Uterus (tissue), 2 donors: Measurements from ENCODE around the gene WDR86.

Experiments
- CTCF ChIP-seq, 4 experiments: fragments of 200-600 bp in 2 of 4; fragments of 450-650 bp in 2 of 4; sonication (generic) in 2 of 4; IDR thresholded peaks; one replicate each; pipeline ENCODE4 v1.5.1; 2016 to 2019; ENCODE audit warnings: antibody characterized with exemption in 4 of 4, mild to moderate bottlenecking in 2 of 4, moderate library complexity in 1 of 4
- POLR2A ChIP-seq, 2 donors: fragments of 450-650 bp; IDR thresholded peaks; one replicate each; pipeline ENCODE4 v1.6.1; 2016; ENCODE audit warnings: antibody characterized with exemption in 2 of 2, mild to moderate bottlenecking in 1 of 2, moderate library complexity in 1 of 2

GRCh38 chr7:151352512-151352911 is 57.3 kb downstream of the WDR86 start:
- no peak for TF ChIP-seq POLR2A (IDR thresholded peaks at IDR 0.05)
- TF ChIP-seq CTCF (IDR thresholded peaks at IDR 0.05): no peak
